HG03469 (cell line): Measurements from ENCODE around the gene ULBP1.
"Not testable (repeated sequence)": the region's sequence is repeated elsewhere in the genome, so short reads cannot be mapped to it uniquely, and the experiment has no call there.

Experiments used
- ATAC-seq: cut with Tn5 transposase; IDR thresholded peaks from one replicate; pipeline ENCODE4 v1.9.1; 2021; ENCODE audit warnings: mild to moderate bottlenecking, moderate library complexity, moderate number of reproducible peaks; ENCODE audit not compliant: unreplicated experiment

ULBP1 gene

GRCh38 chr6:149951096-149951495 lies 12.6 kb upstream of the ULBP1 start:
- ATAC-seq, result no peak

GRCh38 chr6:149951626-149952025 lies 12.1 kb upstream of the ULBP1 start:
- ATAC-seq, result no peak

- not testable (repeated sequence) for ATAC-seq
Observed at GRCh38 chr6:149953390-149953789, 10.4 kb upstream of the ULBP1 start.

DNA sequence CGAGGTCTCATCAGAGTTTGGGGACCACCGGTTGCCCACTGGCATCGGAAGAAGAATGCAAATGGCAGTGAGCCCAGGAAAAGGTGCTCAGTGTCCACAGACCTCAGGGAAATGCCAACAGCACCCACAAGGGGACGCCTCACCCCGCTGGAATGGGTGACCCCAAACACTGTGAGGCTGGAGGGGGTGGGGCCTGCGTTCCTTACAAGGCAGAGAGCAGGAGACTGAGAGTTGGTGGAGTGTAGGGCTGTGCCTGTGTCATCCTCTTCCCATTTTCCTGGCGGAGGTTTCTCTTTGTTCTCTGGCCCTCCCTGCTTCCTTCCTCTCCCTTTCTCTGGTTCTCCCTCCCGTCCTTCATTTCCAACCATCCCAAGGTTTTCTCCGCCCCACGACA lies 9.8 kb upstream of the ULBP1 start:
- not testable (repeated sequence) for ATAC-seq

- ATAC-seq, result not testable (repeated sequence)
Observed at GRCh38 chr6:149954328-149954983, 9.3 kb upstream of the ULBP1 start.

DNA sequence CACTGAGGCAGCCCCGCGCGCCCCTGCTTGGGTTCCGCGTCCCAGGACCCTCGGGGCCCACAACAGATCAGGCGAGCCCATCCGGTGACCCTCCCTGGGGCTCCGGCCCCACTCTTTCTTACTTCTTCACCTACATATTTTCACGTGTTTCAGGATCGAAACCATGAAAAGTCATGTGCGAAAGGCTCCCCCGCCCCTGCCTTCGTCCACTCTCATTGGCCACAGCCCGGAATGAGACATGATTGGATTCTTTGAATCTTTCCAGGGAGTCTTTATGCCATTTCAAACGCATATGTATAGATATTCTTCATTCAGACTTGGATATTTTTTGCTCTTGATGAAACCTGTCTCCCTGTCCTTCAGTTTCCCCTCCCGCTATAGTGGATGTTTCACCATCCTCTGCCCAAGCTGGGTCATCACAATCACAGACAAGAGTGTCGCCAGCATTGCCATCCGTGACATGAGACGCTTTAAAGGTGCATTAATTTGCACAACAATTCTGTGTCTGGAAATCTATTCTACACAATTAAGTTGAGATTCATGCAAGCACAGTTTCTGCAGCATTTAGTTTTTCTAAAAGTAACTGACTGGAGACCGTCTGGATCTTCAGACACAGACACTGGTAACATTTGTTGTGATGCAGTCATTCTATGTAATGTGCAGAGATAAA lies 8.6 kb upstream of the ULBP1 start:
- ATAC-seq, result not testable (repeated sequence)

- ATAC-seq, result not testable (repeated sequence)
Observed at GRCh38 chr6:149955654-149956317, 8.0 kb upstream of the ULBP1 start.

GRCh38 chr6:149958124-149958523 lies 5.6 kb upstream of the ULBP1 start:
- not testable (repeated sequence) for ATAC-seq

DNA sequence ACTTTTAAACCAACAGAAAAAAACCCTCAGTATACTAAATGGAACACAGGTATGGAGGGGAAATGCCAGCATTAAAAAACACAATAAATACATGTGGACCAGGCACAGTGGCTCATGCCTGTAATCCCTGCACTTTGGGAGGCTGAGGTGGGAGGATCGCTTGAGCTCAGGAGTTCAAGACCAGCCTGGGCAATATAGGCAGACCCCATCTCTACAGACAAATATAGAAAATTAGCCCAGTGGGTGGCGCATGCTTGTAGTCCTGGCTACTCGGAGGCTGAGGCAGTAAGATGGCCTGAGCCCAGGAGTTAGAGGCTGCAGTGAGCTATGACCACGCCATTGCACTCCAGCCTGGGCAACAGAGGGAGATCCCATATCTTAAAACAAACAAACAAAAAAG lies 3.9 kb upstream of the ULBP1 start:
- ATAC-seq, result not testable (repeated sequence)

DNA sequence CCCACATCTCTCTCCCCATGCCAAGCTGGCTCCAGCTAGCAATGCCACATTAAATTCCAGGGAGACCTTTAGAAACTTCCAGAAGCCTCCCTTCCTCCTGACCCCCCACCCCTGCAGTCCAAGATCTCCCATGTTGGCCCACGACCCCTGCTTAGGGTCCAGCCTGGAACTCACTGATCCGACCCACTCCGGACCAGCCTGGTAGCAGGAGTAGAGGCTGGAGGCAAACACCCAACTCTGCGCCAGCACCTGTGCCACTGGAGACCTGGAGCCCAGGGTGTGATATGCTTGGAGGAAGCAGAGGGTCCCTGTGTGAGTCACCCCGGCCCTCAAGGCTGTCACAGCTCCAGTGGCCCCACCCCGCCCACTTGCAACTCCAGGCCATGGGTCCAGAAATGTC lies 3.3 kb upstream of the ULBP1 start:
- no peak for ATAC-seq

DNA sequence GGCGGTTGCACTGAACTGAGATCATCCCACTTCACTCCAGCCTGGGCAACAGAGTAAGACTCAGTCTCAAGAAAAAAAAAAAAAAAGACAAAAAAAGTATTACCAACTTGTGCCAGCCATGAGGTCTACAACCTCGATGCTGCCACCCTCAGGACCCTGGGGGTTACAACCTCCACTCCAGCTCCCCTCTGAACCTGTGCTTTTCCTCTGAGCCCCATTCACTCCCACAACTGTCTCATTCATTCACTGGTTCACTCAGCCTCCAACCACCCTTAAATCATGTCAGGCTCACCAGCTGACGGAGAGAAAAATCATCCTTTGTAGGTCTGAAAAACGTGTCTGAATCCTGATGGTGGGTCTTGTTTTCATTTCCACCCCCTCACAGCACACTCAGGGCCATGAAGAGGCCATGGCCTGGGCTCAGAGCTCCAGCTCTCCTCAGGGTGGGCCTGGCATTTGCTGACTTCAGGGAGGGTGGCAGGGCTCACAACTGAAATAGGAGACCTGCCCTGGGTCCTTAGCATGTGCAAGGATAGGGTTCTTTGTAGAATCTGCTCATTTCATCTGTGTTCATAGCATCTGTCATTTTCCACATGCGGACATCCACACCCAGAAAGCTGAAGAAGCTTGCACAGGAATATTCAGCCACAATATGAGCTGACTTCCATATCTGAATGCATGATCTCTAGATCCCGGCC lies 1.9 kb upstream of the ULBP1 start:
- no peak for ATAC-seq

DNA sequence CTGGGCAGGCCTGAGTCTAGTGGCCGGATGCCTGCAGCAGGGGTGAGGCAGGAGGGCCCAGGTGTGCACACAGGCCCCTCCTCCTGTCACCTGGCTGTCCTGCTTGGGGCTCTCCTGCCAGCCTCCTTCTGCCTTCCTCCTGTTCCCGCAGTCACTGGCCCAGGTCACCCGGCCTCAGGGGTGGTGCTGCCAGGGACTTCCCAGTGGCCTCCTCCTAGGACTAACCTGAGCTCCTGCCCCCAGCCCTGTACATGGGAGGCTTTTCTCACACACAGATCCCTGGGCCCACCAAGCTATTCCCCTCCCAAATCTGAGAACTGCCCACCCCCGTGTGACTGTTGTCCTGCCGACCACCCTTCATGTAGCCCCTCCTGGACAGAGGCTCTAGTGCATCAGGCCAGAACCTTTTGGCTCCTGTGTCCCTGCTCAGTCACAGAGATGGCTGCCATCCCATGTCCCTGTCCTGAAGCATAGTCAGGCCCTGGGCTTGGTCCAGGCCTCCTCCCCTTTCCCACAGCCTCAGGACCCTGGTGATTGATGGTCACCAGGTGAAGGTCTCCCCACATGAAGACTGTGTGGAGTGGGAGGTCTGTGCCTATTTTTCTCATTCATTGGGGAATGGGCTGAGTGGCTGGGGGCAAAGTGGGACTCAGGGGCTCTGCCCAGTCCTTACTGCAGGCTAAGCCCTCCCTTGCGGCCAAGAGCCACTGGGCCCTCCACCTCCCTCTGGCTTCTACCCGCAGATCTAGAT lies 1.1 kb upstream of the ULBP1 start:
- no peak for ATAC-seq

DNA sequence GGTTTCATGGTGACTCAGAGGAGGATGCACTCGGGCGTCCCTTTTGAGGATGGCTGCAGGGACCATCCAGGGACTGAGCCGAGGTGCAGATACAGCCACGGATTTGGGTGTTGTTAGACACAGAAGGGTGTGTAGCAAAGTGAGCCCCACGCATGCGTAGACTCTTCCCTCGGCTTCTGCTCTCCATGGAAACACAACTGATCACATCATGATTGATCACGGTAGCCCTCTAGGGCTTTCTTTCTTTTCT lies 606 bp upstream of the ULBP1 start:
- ATAC-seq, result no peak

DNA sequence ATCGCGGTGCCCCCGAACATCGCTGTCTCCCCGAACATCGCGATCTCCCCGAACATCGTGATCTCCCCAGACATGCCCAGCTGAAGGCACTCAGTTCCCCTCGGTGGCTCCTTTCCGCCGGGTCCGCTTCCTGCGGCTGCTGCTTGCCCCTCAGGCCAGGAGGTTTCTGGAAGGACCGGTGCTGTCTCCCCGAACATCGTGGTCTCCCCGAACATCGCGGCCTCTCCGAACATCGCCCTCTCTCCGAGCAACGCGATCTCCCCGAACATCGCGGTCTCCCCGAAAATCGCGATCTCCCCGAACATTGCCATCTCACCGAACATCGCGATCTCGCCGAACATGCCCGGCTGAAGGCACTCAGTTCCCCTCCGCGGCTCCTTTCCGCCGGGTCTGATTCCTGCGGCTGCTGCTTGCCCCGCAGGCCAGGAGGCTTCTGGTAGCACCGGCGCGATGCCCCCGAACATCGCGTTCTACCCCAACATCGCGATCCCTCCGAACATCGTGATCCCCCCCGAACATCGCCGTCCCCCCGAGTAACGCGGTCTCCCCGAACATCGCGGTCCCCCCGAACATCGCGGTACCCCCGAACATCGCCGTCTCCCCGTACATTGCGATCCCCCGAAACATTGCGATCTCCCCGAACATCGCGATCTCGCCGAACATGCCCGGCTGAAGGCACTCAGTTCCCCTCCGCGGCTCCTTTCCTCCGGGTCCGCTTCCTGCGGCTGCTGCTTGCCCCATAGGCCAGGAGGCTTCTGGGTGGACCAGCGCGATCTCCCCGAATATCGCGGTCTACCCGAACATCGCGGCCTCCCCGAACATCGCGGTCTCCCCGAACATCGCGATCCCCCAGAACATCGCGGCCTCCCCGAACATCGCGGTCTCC lies 808 bp downstream of the ULBP1 start:
- no peak for ATAC-seq

DNA sequence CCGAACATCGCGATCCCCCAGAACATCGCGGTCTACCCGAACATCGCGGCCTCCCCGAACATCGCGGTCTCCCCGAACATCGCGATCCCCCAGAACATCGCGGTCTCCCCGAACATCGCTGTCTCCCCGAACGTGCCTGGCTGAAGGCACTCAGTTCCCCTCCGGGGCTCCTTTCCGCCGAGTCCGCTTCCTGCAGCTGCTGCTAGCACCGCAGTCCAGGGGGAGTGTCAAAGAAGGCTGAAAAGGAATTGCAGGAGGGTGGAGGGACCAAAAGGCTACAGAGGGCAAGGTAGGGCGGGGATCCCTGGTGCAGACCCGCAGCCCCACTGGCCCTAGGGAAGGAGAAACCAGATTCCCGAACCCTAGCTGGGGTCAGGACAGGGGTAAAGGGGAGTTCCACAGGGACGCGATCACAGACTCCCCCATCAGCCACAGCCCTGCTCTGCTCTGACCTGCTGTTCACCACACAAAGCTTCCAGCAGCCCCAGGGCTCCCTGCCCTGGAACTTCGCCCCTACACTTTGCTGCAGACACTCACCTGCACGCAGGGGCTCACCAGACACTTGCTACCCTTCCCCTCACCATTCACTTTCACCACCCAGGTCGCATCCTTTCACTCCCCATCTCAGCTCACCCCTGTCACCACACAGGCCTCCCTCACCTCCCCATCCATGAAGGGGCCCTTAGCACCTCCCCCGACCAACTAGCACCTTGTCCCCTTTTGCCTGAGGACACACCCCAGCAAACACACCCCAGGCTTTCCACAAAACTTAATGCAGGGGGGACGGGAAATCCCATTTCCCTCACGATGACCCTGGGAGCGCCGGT lies 1.7 kb downstream of the ULBP1 start:
- no peak for ATAC-seq

DNA sequence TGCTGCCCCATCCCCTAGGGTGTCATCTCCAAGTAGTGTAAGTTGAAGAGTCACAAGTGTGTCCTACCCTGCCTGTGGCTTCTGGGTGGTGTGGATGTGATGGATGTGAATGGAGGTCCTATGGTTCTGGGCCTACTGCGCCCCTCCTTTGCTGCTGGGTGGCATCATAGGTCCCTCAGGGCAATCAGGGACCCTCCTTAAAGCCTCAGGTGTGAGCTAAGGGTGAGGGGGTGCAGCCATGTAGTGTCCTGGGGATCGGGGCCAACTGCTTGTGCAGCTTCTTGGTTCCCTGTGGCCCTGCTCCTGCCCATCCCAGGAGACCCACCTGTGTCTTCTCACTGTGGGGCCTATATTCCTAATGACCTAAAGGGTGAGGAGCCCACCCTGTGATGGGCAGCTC lies 2.6 kb downstream of the ULBP1 start:
- ATAC-seq, result not testable (repeated sequence)

GRCh38 chr6:149967591-149967990 lies 3.8 kb downstream of the ULBP1 start:
- ATAC-seq, result no peak

DNA sequence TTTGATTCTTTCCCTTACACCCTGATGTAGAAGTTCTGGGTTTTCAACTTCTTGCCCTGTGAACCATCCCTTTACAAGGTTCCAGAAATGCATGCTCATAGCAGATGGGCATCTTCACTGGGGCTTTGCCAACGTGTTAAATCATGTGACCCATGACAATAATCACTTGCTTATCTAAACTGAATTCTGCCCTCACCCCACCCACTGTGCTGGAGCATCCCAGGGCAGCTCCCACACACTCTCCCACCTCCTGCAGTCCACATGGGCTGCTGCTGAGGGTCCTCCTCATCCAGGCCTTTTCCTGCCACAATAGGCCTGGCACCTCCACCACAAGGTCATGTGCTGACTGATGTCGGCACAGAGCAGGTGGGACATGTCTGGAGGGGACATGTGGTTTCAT lies 4.3 kb downstream of the ULBP1 start:
- ATAC-seq, result not testable (repeated sequence)

DNA sequence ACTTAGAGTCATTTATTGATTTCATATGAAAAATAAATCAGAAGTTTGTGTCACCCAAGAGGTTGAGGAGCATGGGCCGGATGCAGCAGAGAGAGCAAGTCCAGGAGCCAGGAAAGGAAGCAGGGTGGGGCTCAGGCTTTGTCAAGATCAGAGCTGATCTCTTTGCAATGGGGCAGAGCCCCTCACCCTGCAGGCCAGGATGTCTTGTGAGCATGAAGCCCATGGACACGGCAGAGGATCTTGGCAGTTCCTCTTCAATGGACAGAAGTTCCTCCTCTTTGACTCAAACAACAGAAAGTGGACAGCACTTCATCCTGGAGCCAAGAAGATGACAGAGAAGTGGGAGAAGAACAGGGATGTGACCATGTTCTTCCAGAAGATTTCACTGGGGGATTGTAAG lies 5.2 kb downstream of the ULBP1 start:
- ATAC-seq, result not testable (repeated sequence)
